Body of pancreas (tissue), 4 donors: ENCODE results near the gene MMRN1. TPM values are rescaled to one million over a fixed set of nuclear protein-coding genes. Genes with fewer than 3 reads are reported as not detected.

Experiments used
- ATAC-seq: fragments of 150-250 bp; one replicate; pipeline ENCODE4 v1.9.1; 2016
- DNase-seq, 4 donors: peaks; one replicate each; pipeline ENCODE4 v3.0.0-alpha.2; 2019
- H3K27ac ChIP-seq, 4 donors: fragments of 200-600 bp; sonication (generic); 1 replicate in 3 of 4; 2 replicates in 1 of 4; pipeline versions ENCODE4 v1.5.1 to v1.6.1; 2016 to 2019; ENCODE audit warnings: mild to moderate bottlenecking in 1 of 4, mixed read lengths in 1 of 4, moderate library complexity in 1 of 4
- H3K27me3 ChIP-seq, 2 donors: fragments of 200-600 bp; sonication (generic); one replicate each; pipeline ENCODE4 v1.6.0; 2016; ENCODE audit warnings: mild to moderate bottlenecking in 1 of 2
- H3K36me3 ChIP-seq, 2 donors: fragments of 200-600 bp; sonication (generic); replicated peaks in 1 of 2; 2 replicates each; pipeline ENCODE4 v1.5.1; 2016; ENCODE audit warnings: low read depth in 2 of 2; ENCODE audit not compliant: insufficient read depth in 1 of 2
- H3K4me1 ChIP-seq: fragments of 200-600 bp; sonication (generic); one replicate; pipeline ENCODE4 v1.6.0; 2016
- H3K4me3 ChIP-seq, 2 donors: fragments of 200-600 bp; sonication (generic); 1 replicate in 1 of 2; 2 replicates in 1 of 2; pipeline ENCODE4 v1.5.1; 2016 to 2019
- H3K9me3 ChIP-seq, 3 donors: fragments of 200-600 bp; sonication (generic); 1 replicate in 2 of 3; 2 replicates in 1 of 3; pipeline ENCODE4 v1.5.1; 2016
- POLR2A ChIP-seq, 3 donors: fragments of 450-650 bp; IDR thresholded peaks; one replicate each; pipeline ENCODE4 v1.6.1; 2016; ENCODE audit warnings: antibody characterized with exemption in 3 of 3, mild to moderate bottlenecking in 2 of 3
- WGBS, 2 donors: methylation state at CpG; one replicate each; pipeline ENCODE4 v1.1.5; 2017; 5-methylcytosine and 5-hydroxymethylcytosine counted together
- intact Hi-C: fragments of 100-400 bp; cut with DNase I; formaldehyde crosslinking; loops from one replicate; pipeline ENCODE4 v1.15.1; 2023
- total RNA-seq, 2 donors: library from RNA; depleted of rRNA; stranded (reverse); fragments of >200 nt; gene quantifications; one replicate each; pipeline ENCODE4 v1.1.0, GENCODE V29; 2016
- TF ChIP-seq, protein P1 (sequence below), 7 experiments: fragments of 450-650 bp in 4 of 7; fragments of 200-600 bp in 3 of 7; sonication (generic) in 3 of 7; IDR thresholded peaks; one replicate each; pipeline ENCODE4 v1.5.1; 2016 to 2019; ENCODE audit warnings: antibody characterized with exemption in 7 of 7

MMRN1 gene
- total RNA-seq, 2 donors from 2014 or later: 8.2 to 33.5 TPM

DNA sequence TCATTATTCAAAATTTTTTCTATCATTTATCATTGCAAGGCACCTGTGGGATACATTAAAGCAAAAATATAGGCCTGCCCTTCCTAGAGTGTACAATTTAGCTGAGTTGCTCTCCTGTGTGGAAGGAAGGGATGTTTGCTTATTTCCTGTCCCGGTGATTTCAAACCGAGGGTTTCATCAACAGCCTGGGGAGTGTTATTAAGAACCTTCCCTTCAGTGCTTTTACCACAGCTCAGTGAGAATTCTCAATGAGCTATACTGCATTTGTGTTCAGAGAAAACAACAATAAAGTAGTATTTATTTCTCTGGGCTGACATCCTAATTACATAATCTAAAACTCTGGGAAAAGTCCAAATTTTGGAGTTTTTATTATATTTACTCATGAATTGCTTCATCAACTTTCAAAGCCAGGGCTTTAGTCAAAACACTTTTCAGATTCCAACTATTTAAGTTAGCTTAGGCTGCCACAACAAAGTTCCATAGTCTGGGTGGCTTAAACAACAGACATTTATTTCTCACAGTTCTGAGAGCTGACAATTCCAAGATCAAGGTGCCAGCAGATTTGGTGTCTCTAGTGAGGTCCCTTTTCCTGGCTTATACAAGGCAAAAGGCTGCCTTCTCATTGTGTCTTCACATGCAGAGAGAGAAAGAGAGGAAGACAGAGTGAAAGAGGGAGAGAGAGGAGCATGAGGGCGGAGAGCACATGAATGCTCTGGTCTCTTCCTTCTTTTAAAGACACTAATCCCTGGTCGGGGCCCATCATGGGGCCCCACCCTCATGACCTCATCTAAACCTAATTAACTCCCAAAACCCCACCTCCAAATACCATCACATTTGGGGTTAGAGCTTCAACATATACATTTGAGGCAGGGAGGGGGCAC, 62.6 kb downstream of the MMRN1 start:
- Histone ChIP-seq H3K4me3 (no peak overlapping the region), H3K27ac (no peak overlapping the region), H3K9me3 (no peaks in the 10 kb centered on the region), H3K4me1 (no peaks in the 10 kb centered on the region), H3K36me3 (no peaks in the 10 kb centered on the region), H3K27me3 (no peaks in the 10 kb centered on the region)
- DNase-seq (no peak), ATAC-seq (no peak)
- intact Hi-C loops: no loop called here
- 40 to 47% methylated on average over 4 of the region's 4 CpGs for WGBS, 2 donors
- TF ChIP-seq, protein P1, sequence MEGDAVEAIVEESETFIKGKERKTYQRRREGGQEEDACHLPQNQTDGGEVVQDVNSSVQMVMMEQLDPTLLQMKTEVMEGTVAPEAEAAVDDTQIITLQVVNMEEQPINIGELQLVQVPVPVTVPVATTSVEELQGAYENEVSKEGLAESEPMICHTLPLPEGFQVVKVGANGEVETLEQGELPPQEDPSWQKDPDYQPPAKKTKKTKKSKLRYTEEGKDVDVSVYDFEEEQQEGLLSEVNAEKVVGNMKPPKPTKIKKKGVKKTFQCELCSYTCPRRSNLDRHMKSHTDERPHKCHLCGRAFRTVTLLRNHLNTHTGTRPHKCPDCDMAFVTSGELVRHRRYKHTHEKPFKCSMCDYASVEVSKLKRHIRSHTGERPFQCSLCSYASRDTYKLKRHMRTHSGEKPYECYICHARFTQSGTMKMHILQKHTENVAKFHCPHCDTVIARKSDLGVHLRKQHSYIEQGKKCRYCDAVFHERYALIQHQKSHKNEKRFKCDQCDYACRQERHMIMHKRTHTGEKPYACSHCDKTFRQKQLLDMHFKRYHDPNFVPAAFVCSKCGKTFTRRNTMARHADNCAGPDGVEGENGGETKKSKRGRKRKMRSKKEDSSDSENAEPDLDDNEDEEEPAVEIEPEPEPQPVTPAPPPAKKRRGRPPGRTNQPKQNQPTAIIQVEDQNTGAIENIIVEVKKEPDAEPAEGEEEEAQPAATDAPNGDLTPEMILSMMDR (IDR thresholded peaks at IDR 0.05): no peak
- no peak for TF ChIP-seq POLR2A (IDR thresholded peaks at IDR 0.05)

DNA sequence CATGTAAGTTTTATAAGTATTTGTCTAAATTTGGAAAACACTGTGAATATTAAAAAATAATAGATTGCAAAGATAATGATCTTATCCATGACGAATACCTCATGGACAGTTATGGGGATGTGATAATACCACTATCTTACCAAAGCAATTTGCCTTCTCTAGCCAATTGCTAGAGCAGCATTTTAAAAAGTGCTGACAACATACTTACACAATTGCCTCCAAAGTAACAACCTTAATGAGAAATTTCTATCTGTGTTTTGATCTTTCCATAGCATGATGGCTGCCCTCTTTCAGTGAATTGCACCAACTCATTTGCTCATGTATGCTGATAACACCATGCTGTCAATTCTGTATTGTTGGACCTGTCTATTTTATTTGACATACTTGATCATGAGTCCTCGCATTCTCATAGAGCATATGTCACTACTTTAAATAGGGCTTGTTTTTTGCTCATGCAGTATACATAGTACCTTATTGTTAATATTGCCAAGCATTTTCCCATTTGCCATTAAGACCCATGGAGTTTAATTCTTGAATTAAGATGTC, 87.2 kb downstream of the MMRN1 start:
- Histone ChIP-seq H3K9me3 (no peaks in the 10 kb centered on the region), H3K27ac (no peak overlapping the region), H3K36me3 (no peaks in the 10 kb centered on the region), H3K4me3 (no peak overlapping the region), H3K4me1 (no peaks in the 10 kb centered on the region), H3K27me3 (no peaks in the 10 kb centered on the region)
- DNase-seq (no peak), ATAC-seq (no peak)
- TF ChIP-seq POLR2A (IDR thresholded peaks at IDR 0.05): no peak
- TF ChIP-seq, protein P1 (IDR thresholded peaks at IDR 0.05): no peak
- 74 to 76% methylated on average over 2 of the region's 2 CpGs for WGBS, 2 donors
- intact Hi-C loops: no loop called here

DNA sequence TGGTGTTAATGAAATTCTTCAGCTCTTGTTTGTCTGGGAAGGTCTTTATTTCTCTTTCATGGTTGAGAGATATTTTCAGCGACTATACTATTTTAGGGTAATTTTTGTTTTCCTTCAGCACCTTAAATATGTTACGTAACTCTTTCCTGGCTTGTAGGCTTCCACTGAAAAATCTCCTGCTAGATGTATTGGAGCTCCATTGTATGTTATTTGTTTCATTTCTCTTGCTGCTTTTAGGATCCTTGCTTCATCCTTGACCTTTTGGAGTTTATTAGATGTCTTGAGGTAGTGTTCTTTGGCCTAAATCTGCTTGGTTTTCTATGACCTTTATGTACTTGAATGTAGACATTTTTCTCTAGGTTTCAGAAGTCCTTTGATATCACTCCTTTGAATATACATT, 93.6 kb downstream of the MMRN1 start:
- 81 to 86% methylated on average over 2 of the region's 2 CpGs for WGBS, 2 donors
- no peaks in the 10 kb centered on the region for H3K4me1 ChIP-seq
- H3K27ac ChIP-seq: no peak overlapping the region
- DNase-seq (no peak), ATAC-seq (no peak)
- no peak overlapping the region for H3K4me3 ChIP-seq
- no peaks in the 10 kb centered on the region for H3K36me3 ChIP-seq
- no peaks in the 10 kb centered on the region for H3K9me3 ChIP-seq
- H3K27me3 ChIP-seq: no peaks in the 10 kb centered on the region
- TF ChIP-seq POLR2A (IDR thresholded peaks at IDR 0.05): no peak
- intact Hi-C loops: no loop called here

DNA sequence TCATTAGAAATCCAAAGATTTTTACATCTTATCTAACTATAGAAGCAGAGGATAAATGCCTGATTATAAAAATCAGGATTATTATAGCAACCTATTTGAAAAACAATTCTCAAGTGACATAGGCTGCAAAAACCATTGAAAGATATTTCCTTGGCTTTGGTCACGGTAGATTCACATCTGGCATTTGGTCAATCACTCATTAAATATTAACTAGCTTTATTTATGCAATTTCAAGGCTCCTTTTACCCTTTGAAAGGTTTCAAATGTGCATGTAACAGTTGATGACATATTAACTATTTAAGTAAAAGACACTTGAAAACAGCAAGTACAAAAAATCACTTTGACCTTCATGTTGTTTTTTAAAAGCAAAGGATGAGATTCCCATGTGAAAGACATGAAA, 98.1 kb downstream of the MMRN1 start:
- intact Hi-C loops: no loop called here

DNA sequence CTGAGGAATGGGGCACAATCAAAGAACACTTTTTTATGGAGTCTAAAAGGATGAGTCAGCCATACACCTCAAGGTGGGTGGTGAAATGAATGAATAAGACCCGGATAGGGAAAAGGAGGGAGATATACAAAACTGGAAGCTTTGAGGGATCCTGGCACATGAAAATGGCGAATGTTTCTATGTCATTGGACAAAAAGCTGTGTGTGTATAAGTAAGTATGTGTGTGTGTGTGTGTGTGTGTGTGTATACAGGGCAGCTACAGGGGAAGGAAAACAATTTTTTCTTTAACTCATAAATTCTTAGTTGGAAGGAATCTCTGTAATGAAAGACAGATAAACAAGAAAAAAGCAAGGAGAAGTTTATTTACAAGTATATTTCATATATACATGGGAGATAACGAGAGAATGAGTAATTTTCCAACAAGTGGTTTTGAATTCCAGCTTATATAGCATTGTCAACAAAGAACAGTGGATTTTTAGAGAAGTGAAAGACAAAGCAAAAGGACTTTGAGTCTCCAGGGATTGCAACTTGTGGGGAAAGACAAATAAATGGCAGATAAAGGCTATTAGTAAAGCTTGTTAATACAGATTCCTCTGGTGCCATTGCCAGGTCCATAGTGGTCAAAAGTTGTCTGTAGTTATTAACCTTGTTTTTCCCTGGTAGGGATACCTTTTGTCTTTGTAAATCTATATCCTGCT, 99.7 kb downstream of the MMRN1 start:
- Histone ChIP-seq H3K27ac (no peak overlapping the region), H3K27me3 (no peaks in the 10 kb centered on the region), H3K4me1 (peaks cover 1% of the 10 kb centered on the region), H3K36me3 (no peaks in the 10 kb centered on the region), H3K4me3 (no peak overlapping the region), H3K9me3 (no peaks in the 10 kb centered on the region)
- 65 to 66% methylated on average over 3 of the region's 3 CpGs for WGBS, 2 donors
- no peak for DNase-seq
- intact Hi-C loops: no loop called here
- TF ChIP-seq, protein P1 (IDR thresholded peaks at IDR 0.05): no peak
- no peak for TF ChIP-seq POLR2A (IDR thresholded peaks at IDR 0.05)
- no peak for ATAC-seq

More for the DNA sequence above, 98.1 kb downstream of the MMRN1 start:
- H3K4me3 ChIP-seq: no peak overlapping the region
- 3 to 5% methylated on average over 1 of the region's 1 CpG for WGBS, 2 donors
- H3K27ac ChIP-seq: no peak overlapping the region
- TF ChIP-seq, protein P1 (IDR thresholded peaks at IDR 0.05): no peak
- no peak for TF ChIP-seq POLR2A (IDR thresholded peaks at IDR 0.05)
- no peaks in the 10 kb centered on the region for H3K27me3 ChIP-seq
- H3K9me3 ChIP-seq: no peaks in the 10 kb centered on the region
- ATAC-seq (no peak), DNase-seq (no peak)
- H3K36me3 ChIP-seq: no peaks in the 10 kb centered on the region
- H3K4me1 ChIP-seq: no peaks in the 10 kb centered on the region
